GM19043 (cell line): ENCODE measurements around the gene CENPX.
"Not testable (repeated sequence)": the region's sequence is repeated elsewhere in the genome, so short reads cannot be mapped to it uniquely, and the experiment has no call there.

Source experiments
- ATAC-seq: cut with Tn5 transposase; IDR thresholded peaks from one replicate; pipeline ENCODE4 v1.9.1; 2021; ENCODE audit warnings: low read depth; ENCODE audit not compliant: unreplicated experiment

The CENPX gene

GRCh38 chr17:81984773-81985410 is 37.8 kb downstream of the CENPX start:
- no peak for ATAC-seq

GRCh38 chr17:81983639-81984373 is 38.9 kb downstream of the CENPX start:
- no peak for ATAC-seq

GRCh38 chr17:81983011-81983638 is 39.6 kb downstream of the CENPX start:
- ATAC-seq: no peak

GRCh38 chr17:81981511-81981910 is 41.2 kb downstream of the CENPX start:
- ATAC-seq: not testable (repeated sequence)

GRCh38 chr17:81980707-81981343 is 41.9 kb downstream of the CENPX start:
- ATAC-seq: no peak

GRCh38 chr17:81980122-81980521 is 42.6 kb downstream of the CENPX start:
- ATAC-seq: no peak

DNA sequence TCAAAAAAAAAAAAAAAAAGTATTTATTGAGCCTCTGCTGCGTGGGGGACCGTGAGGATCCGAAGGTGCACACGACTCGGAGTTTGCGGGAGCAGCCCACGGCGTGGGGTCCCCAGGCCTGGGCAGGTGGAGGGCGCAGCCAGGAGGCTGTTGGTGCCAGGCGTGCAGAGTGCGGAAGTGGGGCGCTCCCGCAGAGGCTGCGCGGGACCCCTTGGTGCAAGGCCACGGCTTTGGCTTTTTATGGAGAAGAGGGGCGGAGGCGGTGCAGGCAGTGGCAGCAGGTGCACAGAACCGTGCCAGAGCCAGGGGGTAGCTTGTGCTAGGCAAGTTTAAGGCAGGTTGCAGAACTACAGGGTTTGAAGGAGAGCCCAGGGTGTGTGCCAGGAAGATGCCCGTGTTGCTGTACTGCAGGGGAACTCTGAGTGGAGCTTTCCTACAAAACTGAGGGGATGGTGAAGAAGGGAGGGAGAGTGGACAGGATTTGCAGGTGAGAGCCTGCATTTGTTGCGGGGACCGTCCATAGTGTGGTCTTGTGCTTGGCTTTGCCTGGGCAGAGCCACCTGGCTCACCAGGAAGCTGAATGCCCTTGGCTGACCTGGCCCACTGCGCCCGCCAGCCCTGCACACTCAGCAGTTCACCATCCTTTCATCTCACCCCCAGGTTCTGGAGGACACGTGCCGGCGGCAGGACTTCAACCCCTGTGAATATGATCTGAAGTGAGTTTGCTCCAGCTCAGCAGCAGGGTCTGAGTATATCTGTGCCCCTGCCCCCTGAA is 44.0 kb downstream of the CENPX start:
- ATAC-seq: no peak

GRCh38 chr17:81977211-81977808 is 45.4 kb downstream of the CENPX start, which contains the start of gene ASPSCR1:
Gene ASPSCR1, plus strand, starts transcription at chr17:81977629. Its CDS starts 18 bp downstream, at chr17:81977647.
- ATAC-seq: peak; percentile 58

GRCh38 chr17:81976332-81977210 is 46.1 kb downstream of the CENPX start:
- ATAC-seq: no peak

- ATAC-seq: no peak
Measured at GRCh38 chr17:81973432-81973831, 49.2 kb downstream of the CENPX start.

- ATAC-seq: no peak
Measured at GRCh38 chr17:81968850-81969812, 53.5 kb downstream of the CENPX start.
